Skeletal muscle cell (primary cell): Measurements from ENCODE around the gene ZNF664.

Experiments used
- DNase-seq: peaks from one replicate; pipeline ENCODE4 v3.0.0-alpha.2; 2010; ENCODE audit warnings: low read depth
- H3K4me3 ChIP-seq: 2 replicates; pipeline ENCODE4 v1.5.1; 2011; ENCODE audit warnings: low read depth, mild to moderate bottlenecking, control low read depth, low read length, moderate library complexity

ZNF664 gene

DNA sequence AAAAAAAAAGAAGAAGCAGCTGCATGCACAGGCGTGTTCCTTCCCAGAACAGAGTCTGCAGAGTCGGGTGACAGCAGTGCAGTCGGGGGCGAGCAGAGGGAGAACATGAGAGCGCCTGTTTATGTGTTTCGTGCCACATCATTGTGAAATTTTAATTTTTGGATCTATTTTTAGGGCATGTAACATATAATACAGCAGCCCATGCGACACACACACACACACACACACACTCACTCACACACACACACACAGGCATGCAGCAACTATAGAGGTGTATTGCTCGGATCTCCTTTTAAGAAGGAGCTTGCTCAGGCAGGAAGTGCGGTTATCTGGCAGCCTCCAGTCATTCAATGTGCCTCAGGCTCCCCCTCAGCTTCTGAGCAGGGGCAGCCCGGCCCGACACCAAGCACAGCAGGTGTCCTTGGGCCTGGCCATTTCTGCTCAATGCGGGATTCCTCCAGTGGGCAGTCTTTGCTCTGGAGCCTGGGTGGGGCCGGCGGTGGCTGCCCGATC is 71.8 kb downstream of the ZNF664 start:
- DNase-seq = no peak
- no peak overlapping the region for H3K4me3 ChIP-seq

DNA sequence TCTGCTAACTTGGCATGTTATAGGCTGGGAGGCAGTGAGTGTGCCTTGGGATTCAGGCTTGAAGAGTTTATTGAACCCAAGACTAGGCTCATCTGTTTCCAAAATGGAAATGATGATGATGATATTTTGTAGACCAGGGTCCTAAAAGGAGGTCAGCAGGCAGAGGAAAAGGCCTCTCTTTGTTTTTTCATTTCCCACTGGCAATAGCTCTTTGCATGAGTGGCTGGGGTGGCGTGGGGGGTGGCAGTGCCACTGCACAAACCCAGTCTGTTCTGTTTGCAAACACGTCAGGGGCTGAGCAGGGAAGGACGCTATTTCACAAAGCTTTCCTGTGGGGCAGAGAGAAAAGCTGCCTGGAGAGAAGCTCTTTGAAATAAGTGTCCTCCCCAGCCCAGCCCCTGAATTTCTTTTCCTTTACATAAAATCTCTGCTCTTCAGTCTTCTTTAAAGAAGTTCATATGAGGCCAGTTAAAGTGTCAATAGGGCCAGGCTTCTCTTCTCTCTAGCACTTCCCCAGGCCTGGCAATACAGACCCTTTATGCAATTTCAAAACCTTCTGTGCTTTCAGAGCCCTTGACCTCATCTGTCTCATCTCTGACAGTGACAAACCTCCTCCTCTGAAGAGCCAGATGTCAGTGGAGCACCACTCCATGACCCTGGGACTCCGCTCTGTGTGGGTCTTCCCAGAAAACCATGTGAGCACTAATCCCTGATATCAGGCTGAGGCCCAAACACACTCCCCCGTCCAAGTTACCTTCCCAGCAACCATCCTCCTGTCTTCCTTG is 72.8 kb downstream of the ZNF664 start:
- no peak overlapping the region for H3K4me3 ChIP-seq
- no peak for DNase-seq

DNA sequence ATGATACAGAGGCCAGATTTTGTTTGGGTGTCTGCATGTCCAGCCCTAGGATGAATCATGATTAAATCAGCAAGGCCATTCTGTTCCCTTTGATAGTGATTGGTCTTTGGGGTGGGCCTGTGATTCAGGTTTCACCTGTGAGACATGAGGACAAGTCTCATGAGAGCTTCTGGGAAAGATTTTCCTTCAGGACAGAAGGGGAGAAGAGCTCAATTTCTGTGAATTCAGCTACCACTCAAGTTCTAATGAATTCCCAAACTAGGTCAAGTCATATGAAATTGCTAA is 73.4 kb downstream of the ZNF664 start:
- no peak overlapping the region for H3K4me3 ChIP-seq

DNA sequence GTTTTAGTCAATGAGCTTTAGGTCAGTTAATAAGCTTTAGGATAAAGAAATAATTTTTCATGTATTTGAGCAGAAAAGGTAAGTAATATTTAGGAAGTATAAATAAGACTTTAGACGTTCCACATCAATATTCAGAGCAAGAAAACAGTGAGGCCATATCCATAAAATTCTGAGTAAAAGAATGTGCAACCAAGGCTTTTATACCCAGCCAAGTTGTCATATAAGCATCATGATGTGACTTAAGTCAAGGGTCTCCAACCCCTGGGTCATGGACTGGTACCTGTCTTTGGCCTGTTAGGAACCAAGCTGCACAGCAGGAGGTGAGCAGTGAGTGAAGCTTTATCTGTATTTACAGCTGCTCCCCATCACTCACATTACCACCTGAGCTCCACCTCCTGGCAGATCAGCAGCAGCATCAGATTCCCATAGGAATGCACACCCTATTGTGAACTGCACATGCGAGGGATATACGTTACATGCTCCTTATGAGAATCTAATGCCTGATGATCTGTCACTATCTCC is 74.1 kb downstream of the ZNF664 start:
- no peak for DNase-seq

More for the DNA sequence above, 73.4 kb downstream of the ZNF664 start:
- DNase-seq = no peak

DNA sequence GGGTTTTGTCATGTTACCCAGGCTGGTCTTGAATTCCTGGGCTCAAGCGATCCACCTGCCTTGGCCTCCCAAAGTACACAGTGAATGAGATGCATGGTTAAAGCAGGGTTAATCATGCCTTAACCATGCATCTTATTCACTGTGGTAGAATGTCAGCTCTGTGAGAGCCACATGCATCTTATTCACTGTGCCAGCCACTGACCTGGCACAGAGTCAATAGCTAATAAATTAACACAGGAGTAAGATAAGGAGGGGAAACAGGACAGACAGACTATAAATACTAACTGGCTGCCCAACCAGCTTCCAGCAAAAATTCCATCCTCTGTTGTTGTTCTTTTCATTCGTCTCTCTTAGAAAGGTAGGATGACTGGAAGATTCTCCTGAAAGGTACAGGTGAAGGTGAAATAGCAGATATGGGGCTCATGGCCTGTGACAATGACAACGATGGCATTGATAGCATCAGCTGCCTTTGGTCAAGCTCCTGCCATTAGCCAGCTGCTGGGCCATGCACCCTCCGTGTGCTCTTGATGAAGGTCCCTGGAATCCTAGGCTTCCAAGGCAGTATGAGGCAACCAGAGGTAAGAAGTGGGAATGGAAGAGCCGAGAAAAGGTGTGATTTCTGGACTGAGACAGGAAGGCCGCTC is 76.6 kb downstream of the ZNF664 start:
- DNase-seq = no peak
- H3K4me3 ChIP-seq = no peak overlapping the region

More for the DNA sequence above, 74.1 kb downstream of the ZNF664 start:
- no peak overlapping the region for H3K4me3 ChIP-seq

DNA sequence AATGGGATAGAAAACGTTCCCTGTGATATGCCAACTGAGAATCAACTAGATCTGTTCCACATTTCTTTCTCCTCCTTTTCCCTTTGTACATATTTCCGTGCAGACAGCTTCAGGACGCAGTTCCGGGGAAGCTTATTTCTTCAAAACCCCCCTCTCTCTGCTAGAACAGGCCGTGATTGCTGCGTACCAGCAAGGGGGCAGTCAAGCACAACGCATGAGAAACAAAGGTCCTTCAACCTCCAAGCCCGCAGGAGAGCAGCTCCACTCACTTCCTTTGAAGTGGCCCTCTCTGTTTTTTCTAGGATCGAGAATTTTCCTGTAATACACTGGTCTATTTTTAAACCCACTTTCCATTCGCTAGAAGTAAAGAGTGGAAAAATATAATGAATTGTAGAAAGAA is 80.8 kb downstream of the ZNF664 start:
- DNase-seq = no peak
- H3K4me3 ChIP-seq = no peak overlapping the region

DNA sequence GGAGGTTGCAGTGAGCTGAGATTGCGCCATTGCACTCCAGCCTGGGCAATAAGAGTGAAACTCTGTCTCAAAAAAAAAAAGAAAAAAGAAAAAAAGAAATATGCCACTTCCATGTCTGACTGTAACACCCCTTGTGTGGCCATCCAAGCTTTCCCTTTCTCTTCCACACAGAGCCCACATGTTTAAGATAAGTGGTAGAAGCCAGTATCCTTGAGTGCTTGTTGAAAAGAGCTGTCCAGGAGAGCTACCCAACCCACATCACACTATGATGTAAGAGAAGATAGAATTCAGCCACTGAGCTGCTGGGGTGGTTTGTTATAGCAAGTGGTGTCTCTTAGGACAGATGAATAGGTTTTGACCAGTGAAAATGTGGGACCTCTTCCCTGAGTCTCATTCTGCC is 82.1 kb downstream of the ZNF664 start:
- no peak overlapping the region for H3K4me3 ChIP-seq
- no peak for DNase-seq

DNA sequence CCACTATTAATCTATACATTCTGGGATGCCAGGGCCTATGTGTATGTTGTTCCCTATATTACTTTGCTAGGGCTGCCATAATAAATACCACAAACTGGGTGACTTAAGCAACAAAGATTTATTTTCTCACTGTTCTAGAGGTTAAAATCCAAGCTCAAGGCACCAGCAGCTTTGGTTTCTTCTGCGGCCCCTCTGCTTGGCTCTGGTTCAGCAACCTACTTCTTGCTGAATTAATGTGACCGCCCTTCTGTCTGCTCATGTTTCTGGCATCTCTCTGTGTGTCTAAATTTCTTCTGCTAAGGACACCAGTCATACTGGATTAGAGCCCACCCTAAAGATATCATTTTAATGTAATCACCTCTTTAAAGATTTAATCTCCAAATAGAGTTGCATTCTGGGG is 84.7 kb downstream of the ZNF664 start:
- no peak for DNase-seq
- no peak overlapping the region for H3K4me3 ChIP-seq

DNA sequence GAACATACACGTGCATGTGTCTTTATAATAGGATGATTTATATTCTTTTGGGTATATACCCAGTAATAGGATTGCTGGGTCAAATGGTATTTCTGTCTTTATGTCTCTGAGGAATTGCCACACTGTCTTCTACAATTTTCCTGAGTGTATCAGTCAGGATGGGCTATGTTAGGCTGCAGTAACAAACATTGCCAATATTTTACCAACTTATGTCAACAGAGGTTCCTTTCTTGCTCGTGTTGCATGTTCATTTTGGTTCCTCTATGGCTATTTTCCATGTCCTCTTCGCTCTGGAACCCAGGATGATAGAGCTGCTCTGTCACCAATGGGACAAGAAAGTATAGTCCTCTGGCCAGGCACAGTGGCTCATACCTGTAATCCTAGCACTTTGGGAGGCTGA is 86.7 kb downstream of the ZNF664 start:
- DNase-seq = no peak

More for the DNA sequence above, 86.7 kb downstream of the ZNF664 start:
- H3K4me3 ChIP-seq = no peak overlapping the region
